Keratinocyte (primary cell): Measurements from ENCODE around the gene RDH12. TPM values are rescaled to one million over a fixed set of nuclear protein-coding genes. Genes with fewer than 3 reads are reported as not detected.

ENCODE experiments used
- DNase-seq: peaks from one replicate; pipeline ENCODE4 v3.0.0-alpha.2; 2011; ENCODE audit warnings: low read depth, missing footprints, low spot score
- FAIRE-seq: peaks from 2 replicates; lab custom pipeline; 2011; peaks lifted over from hg19 to GRCh38; lab: Jason Lieb, UNC
- H2AFZ ChIP-seq: 2 replicates; pipeline ENCODE4 v1.6.0; 2012; ENCODE audit warnings: low read length, control low read depth, inconsistent platforms; ENCODE audit not compliant: control insufficient read depth
- H3K27ac ChIP-seq: 2 replicates; pipeline ENCODE4 v1.5.1; 2011; ENCODE audit warnings: low read length; ENCODE audit not compliant: control insufficient read depth, insufficient read depth
- H3K27me3 ChIP-seq: 3 replicates; pipeline ENCODE4 v1.6.0; 2011; ENCODE audit warnings: low read length; ENCODE audit not compliant: control insufficient read depth, insufficient read depth; ENCODE audit errors: extremely low read depth
- H3K36me3 ChIP-seq, 2 experiments: 2 replicates in 1 of 2; 3 replicates in 1 of 2; pipeline ENCODE4 v1.5.1; 2011; ENCODE audit warnings: low read length in 2 of 2, mild to moderate bottlenecking in 1 of 2; ENCODE audit not compliant: control insufficient read depth in 2 of 2, insufficient read depth in 2 of 2; ENCODE audit errors: extremely low read depth in 1 of 2
- H3K4me1 ChIP-seq: 3 replicates; pipeline ENCODE4 v1.5.1; 2011; ENCODE audit warnings: low read length; ENCODE audit not compliant: control insufficient read depth, insufficient read depth; ENCODE audit errors: extremely low read depth
- H3K4me2 ChIP-seq: 3 replicates; pipeline ENCODE4 v1.6.0; 2011; ENCODE audit warnings: low read depth, low read length; ENCODE audit not compliant: control insufficient read depth, insufficient read depth; ENCODE audit errors: extremely low read depth
- H3K4me3 ChIP-seq, 3 experiments: fragments of 200-600 bp in 1 of 3; sonication (generic) in 1 of 3; 2 replicates in 2 of 3; 3 replicates in 1 of 3; pipeline ENCODE4 v1.5.1; 2011 to 2016; ENCODE audit warnings: low read length in 3 of 3, mild to moderate bottlenecking in 3 of 3, control low read depth in 2 of 3, inconsistent platforms in 1 of 3, low read depth in 1 of 3, mixed read lengths in 1 of 3, mixed run types in 1 of 3, moderate library complexity in 1 of 3; ENCODE audit not compliant: control insufficient read depth in 2 of 3, insufficient read depth in 2 of 3; ENCODE audit errors: extremely low read depth in 1 of 3
- H3K79me2 ChIP-seq: 2 replicates; pipeline ENCODE4 v1.6.0; 2012; ENCODE audit warnings: low read length; ENCODE audit not compliant: control insufficient read depth, insufficient read depth
- H3K9ac ChIP-seq: 3 replicates; pipeline ENCODE4 v1.6.0; 2011; ENCODE audit warnings: low read length; ENCODE audit not compliant: control insufficient read depth, insufficient read depth; ENCODE audit errors: extremely low read depth
- H3K9me1 ChIP-seq: 3 replicates; pipeline ENCODE4 v1.6.0; 2011; ENCODE audit warnings: low read length; ENCODE audit not compliant: control insufficient read depth, insufficient read depth; ENCODE audit errors: extremely low read depth
- H3K9me3 ChIP-seq: 2 replicates; pipeline ENCODE4 v1.5.1; 2012; ENCODE audit warnings: low read depth, low read length; ENCODE audit not compliant: control insufficient read depth
- H4K20me1 ChIP-seq: 3 replicates; pipeline ENCODE4 v1.6.0; 2011; ENCODE audit warnings: low read length; ENCODE audit not compliant: control insufficient read depth, insufficient read depth; ENCODE audit errors: extremely low read depth
- CTCF ChIP-seq, 3 experiments: IDR thresholded peaks in 1 of 3; conservative IDR thresholded peaks in 1 of 3; optimal IDR thresholded peaks in 1 of 3; 2 replicates in 2 of 3; 3 replicates in 1 of 3; pipeline versions ENCODE3 to v1.5.1; 2011; ENCODE audit warnings: low read length in 3 of 3, mild to moderate bottlenecking in 3 of 3, moderate library complexity in 2 of 3, control low read depth in 1 of 3, inconsistent platforms in 1 of 3; ENCODE audit not compliant: insufficient read depth in 2 of 3; ENCODE audit errors: extremely low read depth in 1 of 3
- EZH2 ChIP-seq: IDR thresholded peaks from one replicate; pipeline ENCODE4 v1.6.1; 2012; ENCODE audit warnings: inconsistent platforms, mild to moderate bottlenecking, low read length, moderate library complexity
- dilution Hi-C: fragments of 300-500 bp; cut with MboI; formaldehyde crosslinking; loops from one replicate; pipeline ENCODE4 v1.7.0; 2020; ENCODE audit warnings: low sequenced_read_pairs; ENCODE audit not compliant: extremely low pct_ligation_motif_present
- polyA plus RNA-seq, 5 experiments: library from polyadenylated mRNA; depleted of rRNA in 3 of 5; stranded (reverse) in 3 of 5; stranded (forward) in 1 of 5; unstranded in 1 of 5; fragments of >200 nt; gene quantifications; 1 replicate in 1 of 5; 2 replicates in 3 of 5; 3 replicates in 1 of 5; pipeline versions ENCODE4 v1.2.1 to v1.2.3, GENCODE V29; 2011 to 2012; ENCODE audit warnings: missing spikeins in 2 of 5, low read depth in 1 of 5, low replicate concordance in 1 of 5

The RDH12 gene
- polyA plus RNA-seq, 1 donor (not counting 4 experiments of a cell fraction or from before 2014, with no cell fraction given) = 0.98 TPM

GRCh38 chr14:67697006-67697405 lies 4.7 kb upstream of the RDH12 start:
- H2AFZ ChIP-seq = no peak overlapping the region
- H3K4me2 ChIP-seq = no peak overlapping the region
- peaks cover 5 to 6% of the 10 kb centered on the region in 2 experiments for H3K36me3 ChIP-seq
- H3K9ac ChIP-seq = no peak overlapping the region
- DNase-seq = no peak
- H3K9me1 ChIP-seq = no peaks in the 10 kb centered on the region
- H3K4me3 ChIP-seq = no peak overlapping the region
- no peak overlapping the region for H3K27ac ChIP-seq
- H3K79me2 ChIP-seq = peaks cover 30% of the 10 kb centered on the region
- peaks cover 2% of the 10 kb centered on the region for H4K20me1 ChIP-seq
- no peaks in the 10 kb centered on the region for H3K9me3 ChIP-seq
- no peaks in the 10 kb centered on the region for H3K27me3 ChIP-seq
- dilution Hi-C loops = no loop called here
- FAIRE-seq = no peak
- no peak for TF ChIP-seq EZH2
- TF ChIP-seq CTCF (optimal IDR thresholded peaks at IDR 0.05 in 1 of 3, IDR thresholded peaks at IDR 0.05 in 1 of 3, conservative IDR thresholded peaks at IDR 0.05 in 1 of 3; ENCODE audit: extremely low read depth in 1 of 3, insufficient read depth in 2 of 3, low read length in 3 of 3) = no peak
- peaks cover 20% of the 10 kb centered on the region for H3K4me1 ChIP-seq

- H3K9me3 ChIP-seq = no peaks in the 10 kb centered on the region
These were observed 3.5 kb upstream of the RDH12 start for GRCh38 chr14:67698179-67698578.

More at GRCh38 chr14:67698179-67698578, 3.5 kb upstream of the RDH12 start:
- TF ChIP-seq CTCF (optimal IDR thresholded peaks at IDR 0.05 in 1 of 3, IDR thresholded peaks at IDR 0.05 in 1 of 3, conservative IDR thresholded peaks at IDR 0.05 in 1 of 3; ENCODE audit: extremely low read depth in 1 of 3, insufficient read depth in 2 of 3, low read length in 3 of 3) = no peak
- TF ChIP-seq EZH2 = no peak
- dilution Hi-C loops = no loop called here
- no peak for DNase-seq
- H3K27me3 ChIP-seq = no peaks in the 10 kb centered on the region
- H4K20me1 ChIP-seq = no peaks in the 10 kb centered on the region
- H3K36me3 ChIP-seq = peaks cover 0 to 2% of the 10 kb centered on the region in 2 experiments
- no peaks in the 10 kb centered on the region for H3K9me1 ChIP-seq
- H3K27ac ChIP-seq = no peak overlapping the region
- H3K4me1 ChIP-seq = peaks cover 10% of the 10 kb centered on the region
- no peak overlapping the region for H2AFZ ChIP-seq
- no peak overlapping the region for H3K4me2 ChIP-seq
- no peak overlapping the region for H3K9ac ChIP-seq
- H3K79me2 ChIP-seq = peaks cover 18% of the 10 kb centered on the region
- no peak for FAIRE-seq
- H3K4me3 ChIP-seq = no peak overlapping the region
